Measurements from ENCODE around the gene ZMYM5. TPM values are rescaled to one million over a fixed set of nuclear protein-coding genes. Genes with fewer than 3 reads are reported as not detected.
"Not testable (repeated sequence)": the region's sequence is repeated elsewhere in the genome, so short reads cannot be mapped to it uniquely, and the experiment has no call there.

Gene ZMYM5
- total RNA-seq, 1 donor from 2014 or later, result 13.3 TPM

- Mint-ChIP-seq H3K27me3 (ENCODE audit: low read depth) (no peaks in the 10 kb centered on the region), H3K4me1 (ENCODE audit: low read depth) (peaks cover 10% of the 10 kb centered on the region), H3K9me3 (ENCODE audit: low read depth) (no peaks in the 10 kb centered on the region), H3K27ac (ENCODE audit: unreplicated experiment) (peak overlapping the region; percentile 12), H3K4me3 (ENCODE audit: unreplicated experiment) (no peak overlapping the region), H3K36me3 (ENCODE audit: low read depth) (peaks cover 15% of the 10 kb centered on the region)
- peak; percentile 71 for TF ChIP-seq CTCF (IDR thresholded peaks at IDR 0.05)
- DNase-seq (ENCODE audit: low spot score), result peak; percentile 85
Observed at GRCh38 chr13:19818223-19818842, 45.1 kb downstream of the ZMYM5 start.

GRCh38 chr13:19817510-19818158, 45.8 kb downstream of the ZMYM5 start:
- peak overlapping the region; percentile 12 for H3K27ac Mint-ChIP-seq (ENCODE audit: unreplicated experiment)
- TF ChIP-seq CTCF (IDR thresholded peaks at IDR 0.05), result no peak
- H3K9me3 Mint-ChIP-seq (ENCODE audit: low read depth), result no peaks in the 10 kb centered on the region
- H3K36me3 Mint-ChIP-seq (ENCODE audit: low read depth), result peaks cover 15% of the 10 kb centered on the region
- no peak overlapping the region for H3K4me3 Mint-ChIP-seq (ENCODE audit: unreplicated experiment)
- peaks cover 10% of the 10 kb centered on the region for H3K4me1 Mint-ChIP-seq (ENCODE audit: low read depth)
- no peaks in the 10 kb centered on the region for H3K27me3 Mint-ChIP-seq (ENCODE audit: low read depth)
- DNase-seq (ENCODE audit: low spot score), result peak; percentile 35

GRCh38 chr13:19817106-19817505, 46.3 kb downstream of the ZMYM5 start:
- Mint-ChIP-seq H3K36me3 (ENCODE audit: low read depth) (peaks cover 15% of the 10 kb centered on the region), H3K4me1 (ENCODE audit: low read depth) (peaks cover 13% of the 10 kb centered on the region), H3K4me3 (ENCODE audit: unreplicated experiment) (no peak overlapping the region), H3K9me3 (ENCODE audit: low read depth) (no peaks in the 10 kb centered on the region), H3K27ac (ENCODE audit: unreplicated experiment) (no peak overlapping the region), H3K27me3 (ENCODE audit: low read depth) (no peaks in the 10 kb centered on the region)
- peak; percentile 34 for DNase-seq (ENCODE audit: low spot score)
- no peak for TF ChIP-seq CTCF (IDR thresholded peaks at IDR 0.05)

GRCh38 chr13:19815842-19816241, 47.6 kb downstream of the ZMYM5 start:
- H3K4me3 Mint-ChIP-seq (ENCODE audit: unreplicated experiment); H3K27ac Mint-ChIP-seq (ENCODE audit: unreplicated experiment); H3K9me3 Mint-ChIP-seq (ENCODE audit: low read depth); H3K27me3 Mint-ChIP-seq (ENCODE audit: low read depth): not testable (repeated sequence)
- DNase-seq (ENCODE audit: low spot score), result peak; percentile 17
- Mint-ChIP-seq H3K4me1 (ENCODE audit: low read depth) (peaks cover 13% of the 10 kb centered on the region), H3K36me3 (ENCODE audit: low read depth) (peaks cover 13% of the 10 kb centered on the region)

GRCh38 chr13:19810996-19811881, 52.2 kb downstream of the ZMYM5 start:
- no peaks in the 10 kb centered on the region for H3K9me3 Mint-ChIP-seq (ENCODE audit: low read depth)
- no peaks in the 10 kb centered on the region for H3K36me3 Mint-ChIP-seq (ENCODE audit: low read depth)
- H3K27me3 Mint-ChIP-seq (ENCODE audit: low read depth), result no peaks in the 10 kb centered on the region
- H3K27ac Mint-ChIP-seq (ENCODE audit: unreplicated experiment), result no peak overlapping the region
- peaks cover 8% of the 10 kb centered on the region for H3K4me1 Mint-ChIP-seq (ENCODE audit: low read depth)
- no peak overlapping the region for H3K4me3 Mint-ChIP-seq (ENCODE audit: unreplicated experiment)
- peak; percentile 19 for DNase-seq (ENCODE audit: low spot score)
- no peak for TF ChIP-seq CTCF (IDR thresholded peaks at IDR 0.05)

Measured in chondrocyte (in vitro differentiated cells).